ENCODE results near the gene NINJ1. TPM values are rescaled to one million over a fixed set of nuclear protein-coding genes. Genes with fewer than 3 reads are reported as not detected.

NINJ1 gene
- total RNA-seq, 2 experiments from 2014 or later, result 118 to 120 TPM

- POLR2A ChIA-PET, result interaction anchor here (0.6 to 3.2 kb wide), 10 partner anchors 9 to 117 kb away, joined by 3 to 18 read pairs (median 6); no protein-coding TSS in a partner anchor
- Mint-ChIP-seq H3K9me3 (peaks cover 6% of the 10 kb centered on the region), H3K27me3 (no peaks in the 10 kb centered on the region), H3K27ac (peak overlapping the region; percentile 91), H3K4me1 (ENCODE audit: low read depth) (peaks cover 30% of the 10 kb centered on the region), H3K4me3 (no peak overlapping the region), H3K36me3 (ENCODE audit: low read depth) (peaks cover 56% of the 10 kb centered on the region)
- DNase-seq, result peak; percentile 50
- no peak for TF ChIP-seq CTCF (IDR thresholded peaks at IDR 0.05)
- CTCF ChIA-PET, result interaction anchor here (1.6 to 3.0 kb wide), 2 partner anchors 15 to 79 kb away, joined by 6 to 9 read pairs; no protein-coding TSS in a partner anchor
- intact Hi-C loops (cut with micrococcal nuclease), result no loop called here
- peak; percentile 64 for ATAC-seq
Observed at GRCh38 chr9:93082841-93083411, 51.1 kb downstream of the NINJ1 start.

GRCh38 chr9:93081931-93082330, 52.1 kb downstream of the NINJ1 start:
- CTCF ChIA-PET, result interaction anchor here (1.3 to 3.0 kb wide), 3 partner anchors 14 to 77 kb away, joined by 4 to 9 read pairs (median 5); no protein-coding TSS in a partner anchor

GRCh38 chr9:93081081-93081529, 52.9 kb downstream of the NINJ1 start:
- DNase-seq, result no peak
- Mint-ChIP-seq H3K27me3 (no peaks in the 10 kb centered on the region), H3K36me3 (ENCODE audit: low read depth) (peaks cover 50% of the 10 kb centered on the region), H3K9me3 (peaks cover 6% of the 10 kb centered on the region), H3K27ac (no peak overlapping the region), H3K4me1 (ENCODE audit: low read depth) (peaks cover 42% of the 10 kb centered on the region), H3K4me3 (no peak overlapping the region)
- TF ChIP-seq CTCF (IDR thresholded peaks at IDR 0.05), result no peak
- intact Hi-C loops (cut with micrococcal nuclease), result no loop called here
- ChIA-PET POLR2A (interaction anchor here (1.0 to 1.1 kb wide), 2 partner anchors 15 to 17 kb away, joined by 3 to 4 read pairs; no protein-coding TSS in a partner anchor), CTCF (interaction anchor here (1.0 to 3.0 kb wide), 4 partner anchors 14 to 79 kb away, joined by 3 to 9 read pairs (median 4); no protein-coding TSS in a partner anchor)
- ATAC-seq, result no peak

More at GRCh38 chr9:93081931-93082330, 52.1 kb downstream of the NINJ1 start:
- H3K27ac Mint-ChIP-seq, result peak overlapping the region; percentile 5
- no peak for ATAC-seq
- H3K4me1 Mint-ChIP-seq (ENCODE audit: low read depth), result peaks cover 38% of the 10 kb centered on the region
- DNase-seq, result no peak
- peaks cover 51% of the 10 kb centered on the region for H3K36me3 Mint-ChIP-seq (ENCODE audit: low read depth)
- H3K27me3 Mint-ChIP-seq, result no peaks in the 10 kb centered on the region
- no peak for TF ChIP-seq CTCF (IDR thresholded peaks at IDR 0.05)
- POLR2A ChIA-PET, result interaction anchor here (1.5 kb wide), 1 partner anchor 11 kb away, joined by 3 read pairs; no protein-coding TSS in a partner anchor
- intact Hi-C loops (cut with micrococcal nuclease), result no loop called here
- no peak overlapping the region for H3K4me3 Mint-ChIP-seq
- peaks cover 6% of the 10 kb centered on the region for H3K9me3 Mint-ChIP-seq

GRCh38 chr9:93080406-93080805, 53.6 kb downstream of the NINJ1 start:
- H3K4me1 Mint-ChIP-seq (ENCODE audit: low read depth), result peaks cover 39% of the 10 kb centered on the region
- no peak overlapping the region for H3K4me3 Mint-ChIP-seq
- ChIA-PET POLR2A (interaction anchor here (1.0 to 1.9 kb wide), 3 partner anchors 8 to 16 kb away, joined by 3 to 6 read pairs (median 3); no protein-coding TSS in a partner anchor), CTCF (interaction anchor here (1.8 to 3.0 kb wide), 2 partner anchors 13 to 75 kb away, joined by 4 to 9 read pairs; no protein-coding TSS in a partner anchor)
- ATAC-seq, result no peak
- no peaks in the 10 kb centered on the region for H3K27me3 Mint-ChIP-seq
- DNase-seq, result peak; percentile 0
- TF ChIP-seq CTCF (IDR thresholded peaks at IDR 0.05), result no peak
- no peak overlapping the region for H3K27ac Mint-ChIP-seq
- peaks cover 44% of the 10 kb centered on the region for H3K36me3 Mint-ChIP-seq (ENCODE audit: low read depth)
- intact Hi-C loops (cut with micrococcal nuclease), result no loop called here
- peaks cover 4% of the 10 kb centered on the region for H3K9me3 Mint-ChIP-seq

GRCh38 chr9:93079371-93079770, 54.7 kb downstream of the NINJ1 start:
- CTCF ChIA-PET, result interaction anchor here (0.9 kb wide), 1 partner anchor 9 kb away, joined by 3 read pairs; no protein-coding TSS in a partner anchor
- Mint-ChIP-seq H3K4me1 (ENCODE audit: low read depth) (peaks cover 45% of the 10 kb centered on the region), H3K4me3 (no peak overlapping the region), H3K27me3 (no peaks in the 10 kb centered on the region), H3K27ac (no peak overlapping the region), H3K36me3 (ENCODE audit: low read depth) (peaks cover 37% of the 10 kb centered on the region), H3K9me3 (peaks cover 3% of the 10 kb centered on the region)
- POLR2A ChIA-PET, result interaction anchor here (1.1 to 1.9 kb wide), 2 partner anchors 9 to 15 kb away, joined by 3 to 6 read pairs; no protein-coding TSS in a partner anchor
- no peak for DNase-seq
- intact Hi-C loops (cut with micrococcal nuclease), result no loop called here
- ATAC-seq, result no peak
- no peak for TF ChIP-seq CTCF (IDR thresholded peaks at IDR 0.05)

All from activated CD8-positive, alpha-beta T cell treated with anti-CD3 and anti-CD28 coated beads for 36 hours (primary cell).